Lung (tissue), 12 donors: ENCODE results near the gene COL6A1. TPM values are rescaled to one million over a fixed set of nuclear protein-coding genes. Genes with fewer than 3 reads are reported as not detected.
A peak's percentile ranks its signal among the peaks of the same experiment; 100 is the strongest.

ENCODE experiments used
- ATAC-seq: fragments of 200-7000 bp; cut with Tn5 transposase; one replicate; pipeline ENCODE4 v1.9.1; 2020; ENCODE audit warnings: moderate number of reproducible peaks; ENCODE audit not compliant: insufficient read depth, low FRiP score
- DNase-seq, 3 donors: peaks; one replicate each; pipeline ENCODE4 v3.0.0-alpha.2; 2013 to 2017
- H3K27ac ChIP-seq, 2 donors: one replicate each; pipeline ENCODE4 v1.5.1; 2013; ENCODE audit warnings: mild to moderate bottlenecking in 2 of 2, moderate library complexity in 2 of 2, control low read depth in 1 of 2, inconsistent platforms in 1 of 2, low read depth in 1 of 2, low read length in 1 of 2
- H3K27me3 ChIP-seq, 3 donors: one replicate each; pipeline ENCODE4 v1.5.1; 2013; ENCODE audit warnings: low read length in 2 of 3; ENCODE audit not compliant: control insufficient read depth in 3 of 3, insufficient read depth in 3 of 3
- H3K36me3 ChIP-seq, 4 donors: one replicate each; pipeline ENCODE4 v1.5.1; 2013; ENCODE audit warnings: low read length in 4 of 4, mild to moderate bottlenecking in 1 of 4, moderate library complexity in 1 of 4; ENCODE audit not compliant: control insufficient read depth in 4 of 4, insufficient read depth in 4 of 4
- H3K4me1 ChIP-seq, 5 donors: one replicate each; pipeline ENCODE4 v1.5.1; 2013; ENCODE audit warnings: low read length in 5 of 5, mild to moderate bottlenecking in 2 of 5, moderate library complexity in 1 of 5; ENCODE audit not compliant: control insufficient read depth in 5 of 5, insufficient read depth in 5 of 5
- H3K4me3 ChIP-seq: one replicate; pipeline ENCODE4 v1.5.1; 2013; ENCODE audit warnings: mild to moderate bottlenecking, control low read depth, moderate library complexity
- H3K9ac ChIP-seq, 2 donors: one replicate each; pipeline ENCODE4 v1.5.1; 2013; ENCODE audit warnings: low read length in 2 of 2, control low read depth in 1 of 2; ENCODE audit not compliant: insufficient read depth in 1 of 2
- H3K9me3 ChIP-seq, 4 donors: one replicate each; pipeline ENCODE4 v1.5.1; 2013; ENCODE audit warnings: low read length in 3 of 4, mild to moderate bottlenecking in 1 of 4, moderate library complexity in 1 of 4; ENCODE audit not compliant: control insufficient read depth in 4 of 4, insufficient read depth in 3 of 4
- CTCF ChIP-seq: IDR thresholded peaks from 2 replicates; pipeline ENCODE4 v1.5.1; 2012; ENCODE audit warnings: mild to moderate bottlenecking; ENCODE audit errors: control extremely low read depth, extremely low read depth
- WGBS, 2 donors: extraction: QIAGEN DNeasy Blood & Tissue Kit; methylation state at CpG; one replicate each; pipeline ENCODE4 v1.1.7; 2013; 5-methylcytosine and 5-hydroxymethylcytosine counted together
- polyA plus RNA-seq, 2 donors: library from polyadenylated mRNA; stranded (reverse); fragments of 200-250 nt; gene quantifications; one replicate each; pipeline ENCODE4 v1.2.1, GENCODE V29; 2013
- total RNA-seq, 2 donors: library from RNA; depleted of rRNA in 1 of 2; stranded (reverse); fragments of >200 nt in 1 of 2; gene quantifications; one replicate each; pipeline ENCODE4 v1.2.1, GENCODE V29; 2014 to 2021
- donor health status: control.
- donor health status: control.
- donor health status: Bipolar disorder and iron deficiency.
- donor health status: healthy.
- donor health status: DM: yes; HTN: yes; CAD: no.

COL6A1 gene
- total and polyA plus RNA-seq, 4 donors, result 107 to 399 (median 172) TPM

- H3K27ac ChIP-seq, result no peak overlapping the region
These were observed 28.6 kb upstream of the COL6A1 start for GRCh38 chr21:45952974-45953373.

GRCh38 chr21:45954261-45954660 lies 27.3 kb upstream of the COL6A1 start:
- 50 to 59% methylated on average over 12 of the region's 12 CpGs for WGBS, 2 donors
- Histone ChIP-seq H3K27me3 (no peaks in the 10 kb centered on the region), H3K4me3 (no peak overlapping the region), H3K9me3 (no peaks in the 10 kb centered on the region), H3K27ac (peak overlapping the region in 1 of 2 donors; percentile 4), H3K36me3 (no peaks in the 10 kb centered on the region), H3K4me1 (peaks cover 0 to 31% (median 12%) of the 10 kb centered on the region in 5 donors), H3K9ac (no peak overlapping the region)
- no peak for TF ChIP-seq CTCF
- DNase-seq (no peak), ATAC-seq (no peak)

More at GRCh38 chr21:45952974-45953373, 28.6 kb upstream of the COL6A1 start:
- TF ChIP-seq CTCF, result no peak
- Histone ChIP-seq H3K36me3 (no peaks in the 10 kb centered on the region), H3K4me3 (no peak overlapping the region), H3K4me1 (peaks cover 0 to 23% (median 12%) of the 10 kb centered on the region in 5 donors), H3K9me3 (no peaks in the 10 kb centered on the region), H3K9ac (no peak overlapping the region), H3K27me3 (no peaks in the 10 kb centered on the region)
- ATAC-seq (no peak), DNase-seq (no peak)
- WGBS, 2 donors, result 53 to 69% methylated on average over 11 of the region's 11 CpGs

GRCh38 chr21:45954921-45955320 lies 26.6 kb upstream of the COL6A1 start:
- Histone ChIP-seq H3K9me3 (peaks cover 0 to 2% (median 0%) of the 10 kb centered on the region in 4 donors), H3K9ac (no peak overlapping the region), H3K36me3 (no peaks in the 10 kb centered on the region), H3K27me3 (no peaks in the 10 kb centered on the region), H3K4me1 (peaks cover 0 to 31% (median 12%) of the 10 kb centered on the region in 5 donors), H3K4me3 (no peak overlapping the region), H3K27ac (no peak overlapping the region)
- ATAC-seq (no peak), DNase-seq (no peak)
- 89 to 96% methylated on average over 6 of the region's 6 CpGs for WGBS, 2 donors
- TF ChIP-seq CTCF, result no peak

GRCh38 chr21:45957551-45957950 lies 24.0 kb upstream of the COL6A1 start:
- no peak overlapping the region for H3K9ac ChIP-seq
- H3K27me3 ChIP-seq, result no peaks in the 10 kb centered on the region
- no peak for DNase-seq
- peaks cover 0 to 10% (median 0%) of the 10 kb centered on the region in 4 donors for H3K9me3 ChIP-seq
- no peak for TF ChIP-seq CTCF
- no peak overlapping the region for H3K4me3 ChIP-seq
- peaks cover 0 to 17% (median 3%) of the 10 kb centered on the region in 5 donors for H3K4me1 ChIP-seq
- WGBS, 2 donors, result 83 to 92% methylated on average over 4 of the region's 4 CpGs
- H3K36me3 ChIP-seq, result no peaks in the 10 kb centered on the region
- no peak for ATAC-seq
- peak overlapping the region in 1 of 2 donors; percentile 71 for H3K27ac ChIP-seq
